Measurements from ENCODE around the gene AGO1. TPM values are rescaled to one million over a fixed set of nuclear protein-coding genes. Genes with fewer than 3 reads are reported as not detected.
A peak's percentile ranks its signal among the peaks of the same experiment; 100 is the strongest.

The AGO1 gene
- 7.0 TPM for total RNA-seq
- polyA plus RNA-seq (ENCODE audit: insufficient read depth in 1 of 8, insufficient read length in 8 of 8, low replicate concordance in 1 of 8): 10 to 100 TPM in 3 of 8 donors, 1 to 10 TPM in 5; 7.0 to 11.9 (median 9.1) TPM
- long read RNA-seq, donor 1, full-length matches to known transcripts: 1 of 1 reads
- long read RNA-seq, donor 1, partial matches to known transcripts: 0 of 1 reads
- long read RNA-seq, donor 1, other reads (novel, unspliced or antisense): 0 of 1 reads
- long read RNA-seq, donor 2: 0 reads
- long read RNA-seq, donor 3: 0 reads
- long read RNA-seq, donor 4: 0 reads
- long read RNA-seq, donor 5, full-length matches to known transcripts: 1 of 1 reads
- long read RNA-seq, donor 5, partial matches to known transcripts: 0 of 1 reads
- long read RNA-seq, donor 5, other reads (novel, unspliced or antisense): 0 of 1 reads
- long read RNA-seq, donor 6, full-length matches to known transcripts: 2 of 2 reads
- long read RNA-seq, donor 6, partial matches to known transcripts: 0 of 2 reads
- long read RNA-seq, donor 6, other reads (novel, unspliced or antisense): 0 of 2 reads
- long read RNA-seq, donor 7: 0 reads
- long read RNA-seq, donor 8, full-length matches to known transcripts: 1 of 1 reads
- long read RNA-seq, donor 8, partial matches to known transcripts: 0 of 1 reads
- long read RNA-seq, donor 8, other reads (novel, unspliced or antisense): 0 of 1 reads
- long read RNA-seq, donor 9: 0 reads
- long read RNA-seq, donor 10: 0 reads
- long read RNA-seq, donor 11, full-length matches to known transcripts: 2 of 2 reads
- long read RNA-seq, donor 11, partial matches to known transcripts: 0 of 2 reads
- long read RNA-seq, donor 11, other reads (novel, unspliced or antisense): 0 of 2 reads

DNA sequence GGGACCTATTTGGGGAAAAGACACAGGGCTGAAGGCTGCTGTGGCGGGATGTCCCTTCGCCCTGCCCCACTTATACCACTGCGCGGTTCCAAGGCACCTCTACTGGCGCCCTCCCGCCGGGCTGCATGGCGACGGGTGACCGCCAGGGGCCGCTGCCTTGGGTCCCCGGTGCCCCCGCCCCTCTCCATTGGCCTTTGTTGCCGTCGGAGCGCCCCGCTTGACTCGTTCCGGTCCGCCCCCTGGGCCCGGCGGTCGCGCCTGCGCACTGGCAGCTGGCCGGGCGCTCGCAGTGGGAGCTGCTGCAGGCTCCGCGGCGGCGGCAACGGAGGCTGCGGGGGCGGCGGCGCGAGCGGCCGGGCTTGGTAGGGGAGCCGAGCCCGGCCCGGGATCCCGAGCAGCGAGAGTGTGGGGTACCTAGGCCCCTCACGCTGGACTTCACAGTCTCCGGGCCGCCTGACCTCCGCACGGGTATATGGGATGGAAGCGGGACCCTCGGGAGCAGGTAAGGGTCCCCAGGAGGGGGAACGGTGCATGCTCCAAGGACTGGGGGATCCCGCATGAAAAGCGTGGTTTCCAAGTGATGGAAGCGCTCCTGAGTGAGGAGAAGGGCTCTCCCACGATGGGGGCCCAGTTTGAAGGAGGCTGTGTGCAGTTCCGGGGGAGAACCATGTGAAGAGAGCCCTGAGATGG, at the start of gene AGO1:
Gene AGO1, plus strand, starts transcription at position 265 of the 690 bp plus-strand sequence. Its CDS starts 213 bp downstream, at position 478.
- Histone ChIP-seq H3K9me3 (replicated peaks; ENCODE audit: control insufficient read depth, low read depth, low read length) (no peaks in the 10 kb centered on the region), H3K4me1 (ENCODE audit: control insufficient read depth, insufficient read depth, low read length) (peaks cover 28% of the 10 kb centered on the region), H3K27ac (ENCODE audit: low read length) (peak within 1 kb of the TSS; percentile 76), H3K36me3 (ENCODE audit: control insufficient read depth, insufficient read depth, low read length) (no peaks in the 10 kb centered on the region), H3K4me3 (ENCODE audit: low read length) (peak within 1 kb of the TSS; percentile 99), H3K27me3 (ENCODE audit: control insufficient read depth, insufficient read depth, low read length) (no peaks in the 10 kb centered on the region)
- peak; percentile 97 for DNase-seq
- WGBS (ENCODE audit: insufficient coverage): 2% methylated on average over 57 of the region's 58 CpGs

DNA sequence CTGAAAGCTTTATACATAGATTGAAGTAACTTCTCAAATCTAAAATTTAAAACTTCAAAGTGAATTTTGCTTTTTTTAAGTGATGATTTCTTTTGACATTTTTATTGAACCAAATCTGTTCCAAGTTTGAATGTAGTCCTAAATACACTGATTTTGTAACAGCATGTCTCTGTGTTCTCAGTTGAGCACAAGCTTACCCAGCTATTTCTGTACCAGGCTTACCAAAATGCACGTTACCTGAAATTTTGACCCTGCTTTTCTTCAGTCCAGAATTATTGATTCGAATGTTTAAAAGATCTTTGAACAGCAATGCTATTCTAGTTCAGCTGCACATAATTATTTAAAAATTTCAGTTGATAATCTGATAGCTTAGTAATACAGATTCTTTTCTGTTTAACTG, 49.6 kb upstream of the AGO1 start:
- no peak for DNase-seq
- Histone ChIP-seq H3K27me3 (ENCODE audit: control insufficient read depth, insufficient read depth, low read length) (no peaks in the 10 kb centered on the region), H3K4me3 (ENCODE audit: low read length) (no peak overlapping the region), H3K36me3 (ENCODE audit: control insufficient read depth, insufficient read depth, low read length) (peaks cover 40% of the 10 kb centered on the region), H3K27ac (ENCODE audit: low read length) (no peak overlapping the region), H3K9me3 (replicated peaks; ENCODE audit: control insufficient read depth, low read depth, low read length) (no peaks in the 10 kb centered on the region), H3K4me1 (ENCODE audit: control insufficient read depth, insufficient read depth, low read length) (no peaks in the 10 kb centered on the region)
- no CpG with 5 or more reads among the region's 2 CpGs for WGBS (ENCODE audit: insufficient coverage)

DNA sequence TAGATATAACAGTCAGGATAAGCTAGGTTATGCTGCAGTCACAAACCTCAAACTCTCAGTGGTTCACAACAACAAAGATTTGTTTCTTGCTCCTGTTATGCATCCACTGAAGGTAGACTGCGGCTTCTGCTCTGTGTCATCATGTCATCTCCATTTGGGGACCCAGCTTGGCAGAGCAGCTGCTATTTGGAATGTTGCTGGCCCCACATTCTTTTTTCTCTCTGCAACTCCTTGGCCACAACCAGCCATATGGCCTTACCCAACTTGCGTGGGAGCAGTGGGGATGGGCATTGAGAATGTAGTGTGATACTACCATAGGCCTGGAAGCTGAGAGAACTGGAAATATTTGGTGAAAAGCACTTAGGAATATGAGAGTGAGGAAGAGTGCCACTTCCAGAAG, 48.8 kb upstream of the AGO1 start:
- Histone ChIP-seq H3K4me3 (ENCODE audit: low read length) (no peak overlapping the region), H3K27me3 (ENCODE audit: control insufficient read depth, insufficient read depth, low read length) (no peaks in the 10 kb centered on the region), H3K36me3 (ENCODE audit: control insufficient read depth, insufficient read depth, low read length) (peaks cover 39% of the 10 kb centered on the region), H3K27ac (ENCODE audit: low read length) (no peak overlapping the region), H3K4me1 (ENCODE audit: control insufficient read depth, insufficient read depth, low read length) (no peaks in the 10 kb centered on the region), H3K9me3 (replicated peaks; ENCODE audit: control insufficient read depth, low read depth, low read length) (no peaks in the 10 kb centered on the region)
- DNase-seq: no peak
- WGBS (ENCODE audit: insufficient coverage): 67% methylated on average over 1 of the region's 2 CpGs

DNA sequence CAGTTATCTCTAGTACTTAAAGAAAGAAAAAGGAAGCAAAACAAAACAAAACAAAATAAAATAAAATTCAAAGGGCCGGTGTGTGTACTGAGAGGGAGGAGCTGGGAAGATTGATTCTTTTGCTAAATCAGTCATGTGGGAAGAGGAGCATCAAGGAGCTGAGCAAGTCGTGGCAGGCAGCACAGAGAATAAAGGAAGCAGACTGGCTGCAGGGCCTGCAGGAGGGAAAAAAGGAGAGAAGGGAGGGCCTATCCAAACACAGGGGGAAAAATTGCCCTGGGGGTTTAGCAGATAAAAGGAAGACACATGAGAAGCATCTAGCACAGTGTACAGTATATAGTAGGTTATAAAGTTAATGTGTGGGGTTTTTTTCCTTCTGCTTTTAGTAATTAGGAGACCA, 47.6 kb upstream of the AGO1 start:
- no peaks in the 10 kb centered on the region for H3K9me3 ChIP-seq (replicated peaks; ENCODE audit: control insufficient read depth, low read depth, low read length)
- WGBS (ENCODE audit: insufficient coverage): 40% methylated on average over 1 of the region's 2 CpGs
- no peak for DNase-seq
- H3K4me3 ChIP-seq (ENCODE audit: low read length): no peak overlapping the region
- no peaks in the 10 kb centered on the region for H3K27me3 ChIP-seq (ENCODE audit: control insufficient read depth, insufficient read depth, low read length)
- H3K36me3 ChIP-seq (ENCODE audit: control insufficient read depth, insufficient read depth, low read length): peaks cover 44% of the 10 kb centered on the region
- no peak overlapping the region for H3K27ac ChIP-seq (ENCODE audit: low read length)
- H3K4me1 ChIP-seq (ENCODE audit: control insufficient read depth, insufficient read depth, low read length): no peaks in the 10 kb centered on the region

DNA sequence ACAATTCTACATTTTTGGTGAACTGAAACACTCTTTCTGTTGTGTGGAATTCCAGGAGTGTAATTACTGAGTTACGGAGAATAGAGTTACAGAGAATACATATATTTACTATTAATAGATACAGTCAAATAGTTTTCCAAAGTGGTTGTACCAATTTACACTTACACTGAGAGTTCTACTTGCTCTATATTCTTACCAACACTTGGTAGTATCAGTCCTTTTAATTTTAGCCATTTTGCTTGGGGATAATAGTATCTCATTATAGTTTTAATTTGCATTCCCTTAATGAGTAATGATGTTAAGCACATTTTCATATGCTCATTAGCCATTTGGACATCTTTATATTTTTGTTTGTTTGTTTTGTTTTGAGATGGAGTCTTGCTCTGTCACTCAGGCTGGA, 46.3 kb upstream of the AGO1 start:
- no peaks in the 10 kb centered on the region for H3K9me3 ChIP-seq (replicated peaks; ENCODE audit: control insufficient read depth, low read depth, low read length)
- no peak overlapping the region for H3K27ac ChIP-seq (ENCODE audit: low read length)
- H3K36me3 ChIP-seq (ENCODE audit: control insufficient read depth, insufficient read depth, low read length): peaks cover 43% of the 10 kb centered on the region
- H3K4me3 ChIP-seq (ENCODE audit: low read length): no peak overlapping the region
- DNase-seq: no peak
- no peaks in the 10 kb centered on the region for H3K27me3 ChIP-seq (ENCODE audit: control insufficient read depth, insufficient read depth, low read length)
- WGBS (ENCODE audit: insufficient coverage): no CpG with 5 or more reads among the region's 1 CpG
- no peaks in the 10 kb centered on the region for H3K4me1 ChIP-seq (ENCODE audit: control insufficient read depth, insufficient read depth, low read length)

DNA sequence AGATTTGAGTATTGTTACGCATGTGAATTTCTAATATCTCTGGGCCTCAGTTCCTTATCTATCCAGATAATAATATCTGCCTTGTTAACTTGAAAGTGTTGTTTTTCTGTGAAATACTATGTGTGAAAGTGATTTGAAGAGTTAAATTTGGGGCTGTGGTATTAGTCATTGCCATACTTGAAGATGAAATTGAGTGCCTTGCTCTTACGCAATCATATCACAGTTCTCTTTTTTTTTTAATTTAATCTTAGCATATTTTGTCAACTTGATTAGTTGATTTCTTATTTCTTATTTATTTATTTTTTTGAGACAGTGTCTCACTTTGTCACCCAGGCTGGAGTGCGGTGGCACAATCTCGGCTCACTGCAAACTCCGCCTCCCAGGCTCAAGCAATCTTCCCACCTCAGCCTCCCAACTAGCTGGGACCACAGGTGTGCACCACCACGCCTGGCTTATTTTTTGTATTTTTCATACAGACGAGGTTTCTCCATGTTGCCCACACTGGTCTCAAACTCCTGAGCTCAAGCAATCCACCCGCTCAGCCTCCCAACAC, 44.2 kb upstream of the AGO1 start:
- H3K4me3 ChIP-seq (ENCODE audit: low read length): no peak overlapping the region

DNA sequence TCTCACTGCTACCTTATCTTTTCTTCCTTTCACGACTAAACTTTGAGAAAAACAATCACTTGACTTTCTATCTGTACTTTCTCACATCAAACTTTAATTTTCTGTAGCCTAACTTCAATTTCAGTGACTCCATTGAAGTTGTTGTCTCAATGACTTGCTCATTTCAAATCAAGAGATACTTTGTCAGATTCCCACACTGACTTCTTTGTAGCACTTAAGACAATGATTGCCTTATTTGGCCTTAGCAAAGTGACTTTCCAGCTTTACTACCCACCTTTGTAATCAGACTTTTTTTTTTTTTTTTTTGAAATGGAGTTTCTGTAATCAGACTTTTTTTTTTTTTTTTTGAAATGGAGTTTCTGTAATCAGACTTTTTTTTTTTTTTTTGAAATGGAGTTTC, 38.2 kb upstream of the AGO1 start:
- peaks cover 23% of the 10 kb centered on the region for H3K36me3 ChIP-seq (ENCODE audit: control insufficient read depth, insufficient read depth, low read length)
- peaks cover 3% of the 10 kb centered on the region for H3K4me1 ChIP-seq (ENCODE audit: control insufficient read depth, insufficient read depth, low read length)
- H3K9me3 ChIP-seq (replicated peaks; ENCODE audit: control insufficient read depth, low read depth, low read length): no peaks in the 10 kb centered on the region
- 82% methylated on average over 1 of the region's 1 CpG for WGBS (ENCODE audit: insufficient coverage)
- DNase-seq: no peak
- H3K4me3 ChIP-seq (ENCODE audit: low read length): no peak overlapping the region
- no peak overlapping the region for H3K27ac ChIP-seq (ENCODE audit: low read length)
- no peaks in the 10 kb centered on the region for H3K27me3 ChIP-seq (ENCODE audit: control insufficient read depth, insufficient read depth, low read length)

More for the DNA sequence above, 44.2 kb upstream of the AGO1 start:
- Histone ChIP-seq H3K36me3 (ENCODE audit: control insufficient read depth, insufficient read depth, low read length) (peaks cover 40% of the 10 kb centered on the region), H3K9me3 (replicated peaks; ENCODE audit: control insufficient read depth, low read depth, low read length) (no peaks in the 10 kb centered on the region), H3K4me1 (ENCODE audit: control insufficient read depth, insufficient read depth, low read length) (no peaks in the 10 kb centered on the region), H3K27ac (ENCODE audit: low read length) (no peak overlapping the region), H3K27me3 (ENCODE audit: control insufficient read depth, insufficient read depth, low read length) (no peaks in the 10 kb centered on the region)
- 94% methylated on average over 5 of the region's 8 CpGs for WGBS (ENCODE audit: insufficient coverage)
- no peak for DNase-seq

DNA sequence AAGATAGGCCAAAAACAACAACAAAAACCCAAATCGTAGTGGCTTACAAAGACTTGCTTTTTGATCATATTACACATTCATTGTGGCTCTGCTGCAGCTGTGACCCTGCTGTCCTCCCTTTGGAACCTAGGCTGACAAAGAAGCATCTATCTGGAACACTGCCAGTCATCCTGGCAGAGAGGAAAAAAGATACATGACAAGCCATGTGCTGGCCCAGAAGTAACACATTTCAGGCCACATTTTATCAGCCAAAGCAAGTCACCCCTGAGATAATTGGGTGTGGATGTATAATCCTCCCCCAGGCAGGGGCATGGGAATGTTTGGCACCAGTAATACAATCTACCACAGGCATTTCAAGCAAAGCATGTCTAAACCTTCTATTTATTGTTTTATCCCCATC, 37.2 kb upstream of the AGO1 start:
- Histone ChIP-seq H3K4me1 (ENCODE audit: control insufficient read depth, insufficient read depth, low read length) (peaks cover 7% of the 10 kb centered on the region), H3K9me3 (replicated peaks; ENCODE audit: control insufficient read depth, low read depth, low read length) (no peaks in the 10 kb centered on the region), H3K36me3 (ENCODE audit: control insufficient read depth, insufficient read depth, low read length) (peaks cover 25% of the 10 kb centered on the region), H3K27ac (ENCODE audit: low read length) (no peak overlapping the region), H3K4me3 (ENCODE audit: low read length) (no peak overlapping the region), H3K27me3 (ENCODE audit: control insufficient read depth, insufficient read depth, low read length) (no peaks in the 10 kb centered on the region)
- DNase-seq: peak; percentile 49
- WGBS (ENCODE audit: insufficient coverage): 50% methylated on average over 1 of the region's 1 CpG

DNA sequence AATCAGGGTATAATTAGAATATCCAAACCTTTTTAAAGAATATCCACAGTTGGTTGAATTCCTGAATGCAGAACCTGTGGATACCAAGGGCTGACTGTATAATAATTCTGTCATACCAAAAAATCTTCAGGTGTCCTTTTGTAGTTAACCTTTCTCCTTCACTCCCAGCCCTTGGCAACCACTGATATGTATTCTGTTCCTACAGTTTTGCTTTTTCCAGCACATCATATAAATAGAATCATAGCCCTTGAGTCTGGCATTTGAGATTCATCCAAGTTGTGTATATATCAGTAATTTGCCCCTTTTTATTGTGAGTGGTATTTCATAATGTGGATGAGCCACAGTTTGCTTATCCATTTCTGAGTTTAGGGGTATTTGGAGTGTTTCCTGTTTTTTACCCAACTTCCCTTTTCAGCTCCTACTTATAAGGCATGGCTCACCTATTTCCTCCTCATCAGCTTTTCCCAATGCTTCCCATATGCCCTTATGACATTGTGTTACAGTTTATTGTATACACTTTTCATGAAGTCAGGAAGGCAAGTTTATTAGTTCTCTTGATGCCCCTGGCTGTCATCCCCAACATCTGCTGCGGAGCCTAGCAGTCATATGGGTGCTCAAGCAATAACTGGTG, 35.0 kb upstream of the AGO1 start:
- H3K36me3 ChIP-seq (ENCODE audit: control insufficient read depth, insufficient read depth, low read length): peaks cover 14% of the 10 kb centered on the region
- no peak overlapping the region for H3K27ac ChIP-seq (ENCODE audit: low read length)
- WGBS (ENCODE audit: insufficient coverage): 80% methylated on average over 1 of the region's 1 CpG

More for the DNA sequence above, 35.0 kb upstream of the AGO1 start:
- no peaks in the 10 kb centered on the region for H3K9me3 ChIP-seq (replicated peaks; ENCODE audit: control insufficient read depth, low read depth, low read length)
- H3K4me1 ChIP-seq (ENCODE audit: control insufficient read depth, insufficient read depth, low read length): peaks cover 11% of the 10 kb centered on the region
- DNase-seq: peak; percentile 12
- H3K4me3 ChIP-seq (ENCODE audit: low read length): no peak overlapping the region
- no peaks in the 10 kb centered on the region for H3K27me3 ChIP-seq (ENCODE audit: control insufficient read depth, insufficient read depth, low read length)

Measured in muscle of leg (tissue), 16 donors.